Stimulated activated CD8-positive, alpha-beta memory T cell treated with anti-CD3 and anti-CD28 coated beads, Interleukin-4, amount 100 ng/mL, for 24 hours (primary cell): Measurements from ENCODE around the gene TMA16.
"Not testable (repeated sequence)": the region's sequence is repeated elsewhere in the genome, so short reads cannot be mapped to it uniquely, and the experiment has no call there.

Experiments used
- DNase-seq: peaks from one replicate; pipeline ENCODE4 v3.0.0-alpha.2; 2020; ENCODE audit warnings: low read depth

The TMA16 gene

DNA sequence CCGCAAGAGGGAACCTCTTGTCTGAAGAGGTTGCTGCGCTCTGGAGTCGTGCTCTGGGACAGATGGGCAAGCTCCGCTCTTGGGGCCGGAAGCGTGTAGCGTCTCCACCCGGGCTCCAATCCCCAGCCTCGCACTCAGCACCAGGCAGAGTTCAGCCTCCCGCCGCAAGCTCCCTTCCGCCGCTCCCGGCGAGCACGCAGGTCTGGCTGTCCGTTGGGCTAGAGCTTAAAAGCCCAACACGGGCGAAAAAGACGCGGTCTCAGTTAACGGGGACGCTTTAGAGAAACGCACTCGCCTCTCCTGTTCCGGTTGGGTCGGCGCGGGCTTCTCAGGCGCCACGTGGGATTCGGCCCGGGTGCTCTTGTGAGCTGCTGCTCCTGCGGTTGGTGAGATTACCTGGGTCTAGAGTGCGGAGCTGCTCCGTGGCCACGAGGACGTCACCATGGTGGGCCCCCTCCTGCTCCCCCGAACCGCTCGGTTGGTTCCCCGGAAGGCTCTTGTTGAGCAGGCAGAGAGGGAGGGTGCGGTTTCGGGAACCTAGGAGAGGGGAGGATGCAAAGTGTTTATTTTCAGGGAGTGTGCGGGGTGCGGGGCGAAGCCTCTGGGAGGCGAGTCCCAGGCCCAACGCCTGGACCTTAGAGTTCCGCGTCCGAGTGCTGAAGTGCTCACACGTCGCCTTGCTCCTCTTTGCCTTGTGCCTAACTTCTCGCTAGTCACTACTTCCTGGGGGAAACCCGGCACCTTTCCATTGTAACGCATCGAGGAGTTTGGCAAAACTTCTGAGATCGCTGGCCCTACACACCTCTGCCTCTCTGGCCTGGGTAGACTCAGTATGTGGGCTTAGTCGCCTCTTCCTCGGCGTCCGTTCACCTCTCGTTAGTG lies at the start of gene TMA16:
TMA16 (plus strand) TSS at position 331 of the 882 bp plus-strand sequence; CDS start at position 443, 112 bp downstream.
- DNase-seq = peak; percentile 68

DNA sequence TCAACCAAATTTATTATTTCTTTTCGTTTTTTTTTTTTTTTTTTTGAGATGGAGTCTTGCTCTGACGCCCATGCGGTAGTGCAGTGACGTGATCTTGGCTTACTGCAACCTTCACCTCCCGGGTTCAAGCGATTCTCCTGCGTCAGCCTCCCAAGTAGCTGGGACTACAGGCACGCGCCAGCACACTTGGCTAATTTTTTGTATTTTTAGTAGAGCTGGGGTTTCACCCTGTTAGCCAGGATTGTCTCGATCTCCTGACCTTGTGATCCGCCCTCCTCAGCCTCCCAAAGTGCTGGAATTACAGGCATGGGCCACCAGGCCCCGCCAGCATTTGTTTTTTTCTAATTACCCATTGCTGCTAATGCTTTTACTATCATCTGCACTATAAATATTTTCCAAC lies 47.5 kb upstream of the TMA16 start:
- not testable (repeated sequence) for DNase-seq

DNA sequence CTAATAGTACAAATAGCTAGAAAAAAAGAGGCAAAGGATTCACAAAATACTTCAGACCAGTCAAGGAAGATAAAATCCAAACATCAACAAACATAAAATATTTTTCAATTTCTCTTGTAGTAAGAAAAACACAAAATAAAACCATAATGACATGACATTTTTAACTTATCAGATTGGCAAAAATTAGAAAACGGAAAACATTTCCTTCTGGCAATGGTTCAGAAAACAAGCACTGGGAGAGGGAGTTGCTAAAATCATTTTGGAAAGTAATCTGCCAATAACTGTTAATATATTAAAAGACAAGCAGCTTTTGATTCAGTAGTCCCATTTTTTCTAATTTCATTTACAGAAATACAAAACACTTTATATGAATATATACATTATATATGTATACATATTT lies 47.0 kb upstream of the TMA16 start:
- no peak for DNase-seq

DNA sequence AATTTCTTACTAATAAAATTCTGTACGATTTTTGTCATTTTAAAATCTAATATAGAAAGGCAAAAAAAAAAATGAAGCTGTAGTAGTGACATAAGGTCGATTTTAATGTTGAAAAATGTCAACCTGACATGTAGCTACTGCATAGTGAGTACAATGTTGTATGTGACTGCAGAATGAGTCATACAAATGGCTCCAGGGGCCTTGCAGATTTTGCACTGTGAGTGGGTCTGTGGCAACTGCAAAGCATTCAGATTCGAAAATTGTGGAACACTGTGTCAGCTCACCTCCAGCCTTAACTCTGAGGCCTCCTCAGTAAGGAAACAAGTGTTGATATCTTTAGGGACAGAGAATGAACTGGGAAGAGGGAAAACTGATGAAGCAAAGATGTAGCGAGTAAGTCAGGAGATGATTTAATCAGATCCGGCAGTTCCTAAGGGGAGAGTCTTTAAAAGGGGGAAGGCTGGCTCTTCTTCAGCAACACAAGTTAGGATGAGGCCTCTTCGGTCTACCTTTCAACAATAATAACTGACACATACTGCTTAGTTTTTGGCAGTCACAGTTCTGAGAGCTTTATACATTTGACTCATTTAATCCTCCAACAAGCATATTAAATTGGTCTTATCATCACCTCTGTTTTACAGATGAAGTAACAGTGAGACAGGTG lies 45.8 kb upstream of the TMA16 start:
- no peak for DNase-seq

DNA sequence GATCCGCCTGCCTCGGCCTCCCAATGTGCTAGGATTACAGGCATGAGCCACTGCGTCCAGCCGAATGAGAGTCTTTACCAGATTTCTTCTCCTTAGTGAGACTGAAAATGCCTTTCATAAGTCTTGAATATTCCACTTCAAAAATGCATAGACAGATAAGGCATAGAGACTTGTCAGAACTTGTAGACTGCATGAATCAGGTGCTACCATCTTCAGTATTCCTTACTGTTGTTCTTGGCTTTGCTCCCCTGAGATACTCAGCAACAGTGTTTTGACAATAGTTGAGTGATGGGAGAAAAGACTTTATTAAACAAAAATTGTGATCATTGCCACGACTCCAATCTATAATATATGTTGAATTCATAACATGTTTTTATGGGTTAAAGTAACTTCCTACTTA lies 31.9 kb upstream of the TMA16 start:
- DNase-seq = no peak

DNA sequence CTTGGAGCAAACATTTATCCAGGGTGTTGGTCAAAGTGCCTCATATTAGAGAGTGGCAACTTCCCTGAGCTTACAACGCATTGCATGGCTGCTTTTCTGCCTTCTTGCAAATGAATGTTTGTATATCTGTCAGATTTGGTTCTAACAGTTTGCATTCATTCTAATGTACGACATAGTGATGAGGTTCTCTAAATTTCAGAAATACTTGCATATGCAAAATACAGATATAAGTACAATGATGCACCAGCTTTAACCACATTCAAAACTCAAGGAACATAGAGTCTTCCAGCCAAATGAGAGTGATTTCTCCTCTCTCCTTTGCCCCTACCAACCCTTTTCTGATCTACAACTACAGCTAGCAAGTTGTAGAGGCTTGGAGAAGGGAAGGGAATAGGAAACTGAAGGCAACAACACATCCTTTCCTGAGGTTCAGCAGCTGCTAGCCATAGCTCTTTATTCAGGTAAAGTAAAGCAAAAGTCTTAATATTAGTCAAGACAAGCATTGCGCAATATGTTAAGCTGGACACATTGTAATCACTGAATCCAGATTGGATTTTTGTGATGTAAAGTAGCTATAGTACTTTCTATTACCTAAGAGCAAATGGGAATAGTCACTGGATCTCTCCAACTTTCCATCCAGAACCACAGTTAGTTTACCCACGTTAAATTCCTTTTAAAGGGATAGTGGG lies 27.3 kb upstream of the TMA16 start:
- DNase-seq = no peak

DNA sequence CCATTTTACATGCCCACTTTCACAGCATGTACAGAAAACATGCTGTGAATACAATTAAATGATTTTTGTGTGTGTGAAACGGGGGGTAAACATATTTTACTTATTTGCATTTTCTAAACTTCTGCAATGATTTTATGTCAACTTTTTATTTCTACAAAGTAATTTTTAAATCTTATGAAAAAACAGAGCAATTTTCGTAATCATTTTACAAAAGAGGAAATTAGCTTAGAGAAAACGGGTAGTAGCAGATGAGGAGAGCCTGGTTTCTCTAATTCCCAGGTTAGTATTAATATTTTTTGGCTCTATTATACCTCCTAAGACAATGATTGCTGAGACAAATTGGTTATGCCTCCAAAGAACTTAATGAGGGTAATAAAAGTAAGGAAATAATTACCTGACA lies 24.1 kb upstream of the TMA16 start:
- DNase-seq = no peak

DNA sequence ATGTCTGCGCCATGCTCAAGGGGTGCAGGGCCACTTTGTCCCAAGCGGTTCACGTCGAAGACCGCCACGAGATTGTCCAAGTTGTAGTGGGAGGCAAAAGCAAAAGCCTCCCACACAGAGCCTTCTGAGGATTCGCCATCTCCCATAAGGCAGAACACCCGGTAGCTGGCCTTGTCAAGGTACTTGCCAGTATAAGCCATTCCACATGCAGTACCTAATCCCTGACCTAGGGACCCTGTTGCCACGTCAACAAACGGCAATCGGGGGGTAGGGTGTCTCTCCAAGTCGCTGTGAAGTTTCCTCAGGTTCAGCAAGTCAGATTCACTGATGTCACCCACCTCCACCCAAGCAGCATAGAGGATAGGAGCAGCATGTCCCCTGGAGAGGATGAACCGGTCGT lies 21.4 kb upstream of the TMA16 start:
- no peak for DNase-seq

DNA sequence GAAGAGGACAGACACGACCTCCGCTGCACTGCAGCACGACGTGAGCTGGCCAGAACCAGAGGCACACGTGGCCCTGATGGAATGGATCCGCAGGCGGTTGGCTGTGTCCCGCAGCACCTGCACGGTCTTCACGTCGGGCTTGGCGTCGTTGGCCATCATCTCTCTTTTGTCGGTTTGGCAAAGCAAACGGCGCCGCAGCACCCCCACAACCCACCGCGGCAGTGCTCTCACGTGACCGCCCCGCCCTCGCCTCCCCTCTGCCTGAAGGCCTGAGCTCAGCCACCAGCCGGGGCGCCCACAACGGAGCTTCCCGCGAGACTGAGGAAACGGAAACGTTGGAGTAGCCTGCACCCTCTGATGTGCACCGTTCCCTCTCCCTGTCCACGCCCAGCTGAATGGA lies 20.9 kb upstream of the TMA16 start, which contains the start of gene TKTL2:
TKTL2 (minus strand) TSS at position 179 of the 400 bp plus-strand sequence; CDS start at position 159, 20 bp downstream.
- no peak for DNase-seq

DNA sequence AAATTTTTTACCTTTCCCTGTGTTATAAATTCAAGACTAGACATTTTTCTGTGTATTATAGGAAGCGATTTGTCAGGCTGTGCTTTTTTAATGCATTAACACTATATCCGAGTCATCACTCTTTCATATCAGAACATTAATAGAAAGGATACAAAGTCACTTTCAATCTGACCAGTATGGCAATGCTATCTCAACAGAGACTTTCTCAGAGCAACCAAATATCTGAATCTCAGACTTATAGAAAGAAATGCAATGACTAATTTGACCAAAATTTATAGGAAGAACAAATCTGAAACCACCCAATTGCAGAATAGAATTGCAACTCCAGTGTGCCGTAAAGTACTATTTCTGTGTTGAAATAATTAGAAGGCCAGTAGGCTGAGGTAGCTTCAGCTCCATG lies 20.5 kb upstream of the TMA16 start:
- DNase-seq = no peak

DNA sequence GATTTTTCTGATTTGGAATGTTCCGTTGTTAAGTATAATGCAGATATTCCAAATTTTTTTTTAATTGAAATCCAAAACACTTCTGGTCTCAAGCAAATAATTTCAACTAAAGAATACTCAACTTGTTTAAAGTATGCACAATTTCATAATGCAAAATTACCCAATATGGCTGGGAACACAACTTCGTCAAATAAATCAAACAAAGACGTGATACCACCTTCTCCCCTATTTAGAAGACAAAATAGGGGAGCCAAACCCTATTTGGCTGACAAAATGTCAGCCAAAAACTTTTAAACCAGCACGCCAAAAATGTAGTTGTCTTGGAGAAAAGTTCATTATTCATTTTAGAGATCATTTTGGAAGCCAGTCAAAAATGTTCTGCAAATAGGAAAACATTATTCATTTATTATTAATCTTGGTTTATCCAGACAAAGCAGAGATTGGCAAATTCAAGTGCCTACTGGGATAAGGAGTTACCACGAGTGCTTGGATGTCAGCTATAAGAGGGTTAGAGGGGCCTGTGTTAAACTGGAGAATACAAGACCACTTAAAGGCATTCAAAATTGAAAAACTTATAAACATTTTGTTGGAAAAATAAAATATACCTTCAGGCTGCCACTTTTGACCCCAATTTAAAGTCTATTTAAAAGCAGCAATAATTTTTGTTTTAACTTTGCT lies 17.6 kb upstream of the TMA16 start:
- no peak for DNase-seq

DNA sequence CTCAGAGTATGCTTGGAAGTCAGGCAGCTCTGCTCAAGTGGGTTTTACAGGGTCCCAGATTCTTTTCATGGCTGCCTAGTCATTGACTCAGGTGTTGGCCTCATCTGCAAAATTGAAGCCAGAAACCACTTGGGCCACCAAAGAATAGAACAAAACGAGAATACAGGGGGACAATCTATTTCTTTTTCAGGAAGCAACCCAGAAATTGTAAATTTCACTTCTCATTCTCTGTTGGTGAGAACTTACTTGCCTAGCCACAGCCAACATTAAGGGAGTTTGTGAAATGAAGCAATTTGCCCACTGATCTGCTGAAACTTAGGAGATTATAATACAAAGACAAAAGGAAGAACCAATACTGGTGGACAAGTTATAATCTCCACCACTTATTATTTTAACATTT lies 12.3 kb upstream of the TMA16 start:
- DNase-seq = no peak

DNA sequence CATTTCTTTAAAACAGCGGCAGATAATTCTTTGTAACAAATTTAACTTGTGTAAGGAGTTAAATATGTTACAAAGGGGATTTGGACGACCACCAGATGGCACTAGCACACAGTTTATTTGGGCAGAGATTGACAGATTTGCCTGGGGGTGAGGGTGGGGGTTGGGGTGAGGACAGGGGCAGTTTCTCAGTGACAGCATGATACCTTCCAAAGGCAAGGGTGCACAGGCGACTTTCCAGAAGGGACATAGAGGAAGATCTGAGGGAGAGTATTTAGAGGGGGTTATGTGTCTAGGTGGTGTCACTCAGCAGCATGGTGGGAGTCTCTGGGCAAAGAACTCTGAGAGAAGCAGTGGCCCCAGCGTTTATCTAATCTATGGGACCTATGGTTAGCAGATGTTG lies 9.6 kb upstream of the TMA16 start:
- DNase-seq = peak; percentile 32

DNA sequence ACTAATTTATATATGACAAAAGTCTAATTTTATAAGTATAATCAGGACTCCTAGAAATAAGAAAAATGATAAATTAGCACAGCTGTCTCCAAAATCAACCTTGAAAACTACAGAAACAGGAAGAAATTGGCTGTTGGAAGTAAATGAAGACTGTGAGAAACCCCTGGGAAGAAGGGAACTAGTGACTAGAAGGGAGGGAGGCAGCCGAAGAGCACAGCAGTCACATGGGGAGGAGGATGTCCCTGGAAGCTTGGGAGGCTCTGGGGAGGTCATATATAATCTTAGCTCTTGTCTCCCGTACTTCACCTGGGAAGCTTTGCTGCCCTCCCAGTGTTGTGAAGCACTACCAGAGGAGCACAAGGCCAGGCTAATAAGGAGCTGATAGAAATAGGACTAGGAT lies 8.9 kb upstream of the TMA16 start:
- no peak for DNase-seq

DNA sequence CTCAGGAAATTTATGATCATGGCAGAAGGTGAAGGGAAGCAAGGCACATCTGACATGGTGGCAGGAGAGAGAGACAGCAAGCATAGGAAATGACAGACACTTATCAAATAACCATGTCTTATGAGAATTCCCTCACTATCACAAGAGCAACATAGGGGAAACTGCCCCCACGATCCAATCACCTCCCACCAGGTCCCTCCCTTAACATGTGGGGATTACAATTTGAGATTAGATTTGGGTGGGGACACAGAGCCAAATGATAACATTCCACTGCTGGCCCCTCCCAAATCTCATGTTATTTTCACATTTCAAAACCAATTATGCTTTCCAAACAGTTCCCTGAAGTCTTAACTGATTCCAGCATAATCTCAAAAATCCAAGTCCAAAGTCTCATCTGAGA lies 8.2 kb upstream of the TMA16 start:
- no peak for DNase-seq

DNA sequence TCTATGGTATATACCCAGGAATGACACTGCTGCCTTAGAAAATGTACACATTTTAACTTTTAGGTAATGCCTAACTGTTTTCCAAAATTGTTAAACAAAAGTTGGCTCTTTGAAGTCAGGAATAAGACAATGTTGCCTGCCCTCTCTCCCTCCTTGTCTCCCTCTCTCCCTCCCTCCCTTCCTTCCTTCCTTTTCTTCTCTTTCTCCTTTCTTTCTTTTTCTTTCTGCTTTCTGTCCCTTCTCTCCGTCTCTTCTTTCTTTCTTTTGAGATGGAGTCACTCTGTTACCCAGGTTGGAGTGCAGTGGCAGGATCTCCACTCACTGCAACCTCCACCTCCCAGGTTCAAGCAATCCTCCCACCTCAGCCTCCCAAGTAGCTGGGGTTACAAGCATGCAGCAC lies 4.6 kb upstream of the TMA16 start:
- DNase-seq = no peak

DNA sequence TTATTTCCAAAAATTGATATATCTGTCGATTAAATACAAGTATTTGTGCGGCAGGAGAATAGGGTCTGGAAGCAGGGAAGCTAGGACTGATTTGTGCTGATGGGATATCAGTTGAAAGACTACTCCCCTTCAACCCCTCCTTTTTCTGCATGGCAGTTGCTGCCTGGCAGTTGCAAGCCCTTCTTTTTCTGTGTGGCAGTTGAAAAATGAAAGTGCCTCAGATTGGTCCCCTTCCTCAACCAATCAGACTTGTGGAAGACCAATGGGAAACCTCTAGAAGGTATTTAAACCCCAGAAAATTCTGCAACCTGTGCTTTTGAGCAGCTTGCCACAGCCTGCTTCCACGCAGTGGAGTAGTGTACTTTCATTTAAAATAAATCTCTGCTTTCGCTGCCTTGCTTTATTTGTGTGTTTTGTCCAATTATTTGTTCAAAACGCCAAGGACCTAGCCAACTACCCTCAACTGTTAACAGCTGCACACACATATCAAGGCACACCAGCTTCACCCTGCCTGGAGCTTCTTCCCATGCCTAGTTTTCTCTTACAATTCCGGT lies 1.5 kb upstream of the TMA16 start:
- DNase-seq = no peak

DNA sequence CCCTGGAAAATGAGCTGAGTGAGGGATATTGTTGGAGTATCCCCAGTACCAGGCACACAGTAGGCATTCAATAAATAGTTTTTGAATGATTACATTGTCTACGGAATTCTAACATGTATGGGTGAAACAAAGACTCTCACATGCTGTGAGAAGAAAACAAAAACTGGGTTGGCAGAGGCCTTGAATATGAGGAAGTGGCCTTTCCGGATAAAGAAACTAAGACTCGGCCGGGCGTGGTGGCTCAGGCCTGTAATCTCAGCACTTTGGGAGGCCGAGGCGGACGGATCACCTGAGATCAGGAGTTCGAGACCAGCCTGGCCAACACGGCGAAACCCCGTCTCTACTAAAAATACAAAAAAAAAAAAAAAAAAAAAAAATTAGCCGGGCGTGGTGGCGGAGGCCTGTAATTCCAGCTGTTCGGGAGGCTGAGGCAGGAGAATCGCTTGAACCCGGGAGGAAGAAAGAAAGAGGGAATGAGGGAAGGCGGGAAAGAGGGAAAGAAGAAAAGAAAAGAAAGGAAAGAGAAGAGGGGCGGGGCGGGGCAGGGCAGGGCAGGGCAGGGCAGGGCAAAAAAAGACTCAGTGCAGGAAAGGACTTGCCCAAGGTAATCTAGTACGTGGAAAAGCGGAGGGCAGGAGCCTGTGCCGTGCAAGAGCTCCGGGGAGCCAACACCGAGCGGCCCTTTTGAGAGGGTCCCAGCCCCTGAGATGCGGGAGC lies 689 bp upstream of the TMA16 start:
- no peak for DNase-seq

DNA sequence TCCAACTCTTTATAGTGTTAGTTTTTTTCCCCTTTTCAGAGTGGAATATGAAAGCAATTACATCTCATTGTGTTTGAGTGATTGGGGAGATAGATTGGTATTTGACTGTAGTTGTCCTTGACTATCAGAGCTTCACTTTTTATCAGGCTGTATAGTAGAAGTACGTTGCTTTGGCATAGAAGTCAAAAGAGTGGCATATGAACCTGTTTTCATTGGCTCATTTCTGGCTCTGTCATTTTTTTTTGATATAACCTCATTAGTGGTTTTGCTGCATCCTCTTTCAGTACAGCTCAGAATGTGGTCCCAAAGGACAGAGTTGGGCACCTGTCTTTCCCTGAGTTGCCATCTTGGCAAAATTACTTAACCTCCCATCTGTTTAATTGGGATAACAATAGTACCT lies 1.4 kb downstream of the TMA16 start:
- DNase-seq = no peak

DNA sequence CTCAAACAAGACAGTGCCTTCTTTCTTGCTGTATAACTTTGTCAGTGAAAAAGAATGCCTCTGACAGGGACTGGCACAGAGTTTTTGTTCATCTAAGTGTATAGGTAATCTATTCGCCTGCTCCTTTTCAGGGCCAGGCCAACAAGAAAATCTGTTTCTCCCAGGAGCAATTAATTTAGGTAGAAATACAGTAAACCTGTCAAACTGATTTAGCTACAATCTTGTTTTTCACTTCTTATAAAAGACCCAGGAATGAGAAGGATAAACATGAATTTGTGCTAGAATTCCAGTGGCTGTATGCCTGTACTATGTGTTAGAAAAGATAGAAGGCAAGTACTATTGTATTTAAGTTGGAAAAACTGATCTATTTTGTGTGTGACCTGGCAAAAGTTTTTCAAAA lies 6.1 kb downstream of the TMA16 start:
- no peak for DNase-seq

DNA sequence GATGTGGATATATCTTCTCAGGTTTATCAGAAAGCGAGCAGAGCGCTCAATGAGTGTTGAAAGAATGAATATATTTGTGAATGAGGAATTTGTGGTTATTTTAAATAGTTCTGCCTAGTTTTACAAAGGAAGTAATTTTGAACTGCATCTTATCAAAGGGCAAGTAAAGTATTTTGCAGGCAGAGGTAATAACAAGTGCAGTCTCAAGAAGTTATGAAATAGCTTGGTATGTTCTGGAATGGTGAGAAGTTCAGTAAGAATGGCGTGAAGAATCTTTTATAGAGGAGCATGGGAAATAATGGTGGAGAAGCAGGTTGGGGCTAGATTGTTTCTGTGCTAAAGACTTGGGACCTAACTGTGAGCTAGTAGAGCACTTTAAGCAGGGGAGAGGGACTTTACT lies 10.9 kb downstream of the TMA16 start:
- DNase-seq = no peak
